Measurements from ENCODE around the gene SPATA20. TPM values are rescaled to one million over a fixed set of nuclear protein-coding genes. Genes with fewer than 3 reads are reported as not detected.

The SPATA20 gene
- total and polyA plus RNA-seq, 2 of the 4 experiments (the other 2 are of a cell fraction) = 17.0 to 35.0 TPM

DNA sequence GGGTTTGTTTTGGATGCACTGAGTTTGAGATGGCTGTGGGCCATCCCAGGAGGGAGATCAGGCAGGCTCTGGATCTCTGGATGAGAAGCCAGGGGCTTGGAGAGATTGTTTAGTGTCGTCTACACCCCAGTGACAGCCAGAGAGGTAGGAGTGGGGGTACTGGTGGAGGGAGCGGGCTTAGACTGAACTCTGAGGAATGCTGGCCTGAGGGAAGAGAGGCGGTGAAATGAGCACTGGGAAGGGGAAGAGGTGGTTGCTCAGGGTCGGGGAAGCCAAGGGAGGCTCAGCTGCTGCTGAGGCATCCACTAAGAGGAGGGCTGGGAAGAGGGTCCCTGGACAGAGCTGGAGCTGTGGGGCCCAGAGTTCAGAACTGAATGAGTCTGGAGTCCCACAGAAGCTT is 37.1 kb downstream of the SPATA20 start:
- Histone ChIP-seq H2BK5ac (ENCODE audit: low read depth, low read length, poor library complexity, severe bottlenecking) (no peak overlapping the region), H3K36me3 (ENCODE audit: control insufficient read depth, insufficient read depth, low read length) (no peaks in the 10 kb centered on the region), H2BK15ac (ENCODE audit: low read depth, low read length) (no peak overlapping the region), H2BK20ac (ENCODE audit: low read depth, low read length) (no peak overlapping the region), H3K18ac (ENCODE audit: low read depth, low read length) (no peak overlapping the region), H3K9ac (ENCODE audit: low read depth, low read length) (no peak overlapping the region), H4K8ac (ENCODE audit: low read depth in 2 of 2, low read length in 2 of 2) (no peak overlapping the region), H2BK120ac (ENCODE audit: low read depth, low read length) (no peak overlapping the region), H2AK9ac (replicated peaks; ENCODE audit: low read depth, low read length, poor library complexity) (no peak overlapping the region), H3K23ac (ENCODE audit: low read depth, low read length) (no peak overlapping the region), H4K5ac (ENCODE audit: low read depth, low read length) (no peak overlapping the region), H3K4me3 (ENCODE audit: insufficient read depth, low read depth, low read length) (no peak overlapping the region), H3K4me1 (ENCODE audit: control insufficient read depth, insufficient read depth, low read length) (peaks cover 2% of the 10 kb centered on the region; the same call in 1 of the 2 replicates), H2AK5ac (ENCODE audit: low read depth, low read length) (no peak overlapping the region), H3K27me3 (ENCODE audit: control insufficient read depth, insufficient read depth, low read length) (peaks cover 70% of the 10 kb centered on the region), H3K9me1 (ENCODE audit: insufficient read depth, low read length) (no peaks in the 10 kb centered on the region), H4K20me1 (ENCODE audit: insufficient read depth, low read length) (no peaks in the 10 kb centered on the region), H3K56ac (ENCODE audit: extremely low read depth, insufficient read depth, low read length) (no peak overlapping the region), H4K91ac (ENCODE audit: insufficient read depth, low read depth, low read length) (no peak overlapping the region), H3K79me1 (ENCODE audit: low read depth in 1 of 2, low read length in 2 of 2) (no peaks in the 10 kb centered on the region), H3K4me2 (ENCODE audit: low read depth, low read length) (no peak overlapping the region), H2AFZ (replicated peaks; ENCODE audit: low read length, poor library complexity) (no peak overlapping the region), H3K9me3 (ENCODE audit: control insufficient read depth, insufficient read depth, low read length) (no peaks in the 10 kb centered on the region), H3K27ac (ENCODE audit: insufficient read depth, low read length) (no peak overlapping the region), H3K4ac (ENCODE audit: low read depth, low read length) (no peak overlapping the region), H3K14ac (replicated peaks; ENCODE audit: low read depth, low read length) (no peak overlapping the region)
- ATAC-seq (ENCODE audit: low read depth) (no peak), DNase-seq (no peak)
- intact Hi-C loops (cut with micrococcal nuclease) (no loop called here), dilution Hi-C loops (cut with HindIII; ENCODE audit: low sequenced_read_pairs, unreplicated experiment) (no loop called here), in situ Hi-C loops (cut with MboI; ENCODE audit: low sequenced_read_pairs) (no loop called here)
- TF ChIP-seq FOS (IDR thresholded peaks at IDR 0.05; ENCODE audit: low read depth, low read length) = no peak
- no peak for TF ChIP-seq RFX5 (IDR thresholded peaks at IDR 0.05; ENCODE audit: low read depth, low read length)
- TF ChIP-seq SMC3 (IDR thresholded peaks at IDR 0.05; ENCODE audit: low read depth, low read length) = no peak
- TF ChIP-seq, protein P1, sequence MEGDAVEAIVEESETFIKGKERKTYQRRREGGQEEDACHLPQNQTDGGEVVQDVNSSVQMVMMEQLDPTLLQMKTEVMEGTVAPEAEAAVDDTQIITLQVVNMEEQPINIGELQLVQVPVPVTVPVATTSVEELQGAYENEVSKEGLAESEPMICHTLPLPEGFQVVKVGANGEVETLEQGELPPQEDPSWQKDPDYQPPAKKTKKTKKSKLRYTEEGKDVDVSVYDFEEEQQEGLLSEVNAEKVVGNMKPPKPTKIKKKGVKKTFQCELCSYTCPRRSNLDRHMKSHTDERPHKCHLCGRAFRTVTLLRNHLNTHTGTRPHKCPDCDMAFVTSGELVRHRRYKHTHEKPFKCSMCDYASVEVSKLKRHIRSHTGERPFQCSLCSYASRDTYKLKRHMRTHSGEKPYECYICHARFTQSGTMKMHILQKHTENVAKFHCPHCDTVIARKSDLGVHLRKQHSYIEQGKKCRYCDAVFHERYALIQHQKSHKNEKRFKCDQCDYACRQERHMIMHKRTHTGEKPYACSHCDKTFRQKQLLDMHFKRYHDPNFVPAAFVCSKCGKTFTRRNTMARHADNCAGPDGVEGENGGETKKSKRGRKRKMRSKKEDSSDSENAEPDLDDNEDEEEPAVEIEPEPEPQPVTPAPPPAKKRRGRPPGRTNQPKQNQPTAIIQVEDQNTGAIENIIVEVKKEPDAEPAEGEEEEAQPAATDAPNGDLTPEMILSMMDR (conservative IDR thresholded peaks at IDR 0.05; ENCODE audit: low read depth, low read length) = no peak
- TF ChIP-seq CHD1 (IDR thresholded peaks at IDR 0.05; ENCODE audit: low read depth, low read length) = no peak
- no peak for TF ChIP-seq NFE2L2 (IDR thresholded peaks at IDR 0.05; ENCODE audit: low read depth, low read length)
- TF ChIP-seq MXI1 (IDR thresholded peaks at IDR 0.05; ENCODE audit: borderline replicate concordance, low read depth, low read length) = no peak
- TF ChIP-seq, protein P2, sequence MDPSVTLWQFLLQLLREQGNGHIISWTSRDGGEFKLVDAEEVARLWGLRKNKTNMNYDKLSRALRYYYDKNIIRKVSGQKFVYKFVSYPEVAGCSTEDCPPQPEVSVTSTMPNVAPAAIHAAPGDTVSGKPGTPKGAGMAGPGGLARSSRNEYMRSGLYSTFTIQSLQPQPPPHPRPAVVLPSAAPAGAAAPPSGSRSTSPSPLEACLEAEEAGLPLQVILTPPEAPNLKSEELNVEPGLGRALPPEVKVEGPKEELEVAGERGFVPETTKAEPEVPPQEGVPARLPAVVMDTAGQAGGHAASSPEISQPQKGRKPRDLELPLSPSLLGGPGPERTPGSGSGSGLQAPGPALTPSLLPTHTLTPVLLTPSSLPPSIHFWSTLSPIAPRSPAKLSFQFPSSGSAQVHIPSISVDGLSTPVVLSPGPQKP (IDR thresholded peaks at IDR 0.05; ENCODE audit: borderline replicate concordance, low read depth, low read length) = no peak
- no peak for TF ChIP-seq USF2 (IDR thresholded peaks at IDR 0.05; ENCODE audit: low read depth, low read length)
- no peak for TF ChIP-seq RAD21 (IDR thresholded peaks at IDR 0.05; ENCODE audit: low read length)
- TF ChIP-seq MAZ (IDR thresholded peaks at IDR 0.05; ENCODE audit: borderline replicate concordance, low read depth, low read length) = no peak
- TF ChIP-seq BHLHE40 (IDR thresholded peaks at IDR 0.05; ENCODE audit: low read depth, low read length) = no peak
- BruUV-seq (replicated peaks) = no TSS peak
- ChIA-PET POLR2A (ENCODE audit: unreplicated experiment) (no interaction called here), CTCF (no interaction called here)
- 53% methylated on average over 3 of the region's 4 CpGs; no CpG with 5 or more reads in 1 of the 2 experiments for WGBS, 2 experiments (ENCODE audit: extremely low coverage in 2 of 2, insufficient read length in 1 of 2)
